ENCODE measurements around the gene LSM10.

GRCh38 chr1:36389999-36390398 is 7.7 kb downstream of the LSM10 start:
- TF ChIP-seq POLR2A (IDR thresholded peaks at IDR 0.05; ENCODE audit: low read depth, low read length) (no peak), POU2F2 (IDR thresholded peaks at IDR 0.05; ENCODE audit: low read depth, low read length) (no peak), POLR2AphosphoS5 (IDR thresholded peaks at IDR 0.05; ENCODE audit: low read depth, low read length) (no peak)
